Stomach smooth muscle (tissue), 2 donors: ENCODE data around the gene DCDC2.
"Not testable (repeated sequence)": the region's sequence is repeated elsewhere in the genome, so short reads cannot be mapped to it uniquely, and the experiment has no call there.

ENCODE experiments used
- H3K27ac ChIP-seq: one replicate; pipeline ENCODE4 v1.7.0; 2013; ENCODE audit warnings: mild to moderate bottlenecking, low read length, inconsistent platforms
- H3K27me3 ChIP-seq, 2 donors: one replicate each; pipeline ENCODE4 v1.7.0; 2013; ENCODE audit warnings: low read length in 2 of 2; ENCODE audit not compliant: insufficient read depth in 2 of 2, control insufficient read depth in 1 of 2
- H3K36me3 ChIP-seq, 2 donors: one replicate each; pipeline ENCODE4 v1.7.0; 2013; ENCODE audit warnings: low read length in 2 of 2; ENCODE audit not compliant: control insufficient read depth in 2 of 2, insufficient read depth in 2 of 2
- H3K4me1 ChIP-seq: one replicate; pipeline ENCODE4 v1.7.0; 2013; ENCODE audit warnings: low read length; ENCODE audit not compliant: control insufficient read depth, insufficient read depth
- H3K4me3 ChIP-seq, 2 donors: one replicate each; pipeline ENCODE4 v1.7.0; 2013; ENCODE audit warnings: low read length in 2 of 2
- H3K9ac ChIP-seq, 2 donors: one replicate each; pipeline ENCODE4 v1.7.0; 2013; ENCODE audit warnings: low read length in 2 of 2, mild to moderate bottlenecking in 1 of 2
- H3K9me3 ChIP-seq, 2 donors: one replicate each; pipeline ENCODE4 v1.7.0; 2013; ENCODE audit warnings: low read length in 2 of 2; ENCODE audit not compliant: control insufficient read depth in 2 of 2
- donor health status: healthy.
- donor health status: Pancreatic carcinoma.

Gene DCDC2

DNA sequence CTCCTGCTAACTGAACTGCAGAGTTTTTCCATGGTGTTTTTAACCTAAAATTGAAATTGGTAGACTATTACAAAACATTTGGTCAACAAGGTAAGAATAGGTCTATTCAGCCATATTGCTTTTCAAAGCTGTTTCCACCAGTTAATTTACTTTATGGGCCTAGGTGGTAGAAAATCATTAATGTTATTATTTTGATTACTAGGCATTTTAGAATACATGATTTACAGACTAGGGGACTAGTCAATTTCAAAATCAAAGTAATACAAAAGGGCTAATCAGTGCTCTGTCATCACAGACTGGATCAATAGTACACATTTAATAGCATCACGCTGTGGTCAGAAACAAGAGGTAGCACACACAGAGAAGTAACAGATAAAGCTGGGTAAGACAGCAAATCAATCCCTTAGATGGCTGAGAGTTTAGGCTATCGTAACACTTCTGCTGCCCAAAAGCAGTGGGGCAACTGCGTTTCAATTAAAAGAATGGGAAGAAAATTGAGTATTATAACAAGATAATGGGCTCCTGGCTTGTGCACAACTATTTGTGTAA, 117.4 kb downstream of the DCDC2 start:
- H3K4me1 ChIP-seq = peaks cover 3% of the 10 kb centered on the region
- H3K27ac ChIP-seq = no peak overlapping the region
- no peaks in the 10 kb centered on the region for H3K36me3 ChIP-seq
- H3K9ac ChIP-seq = no peak overlapping the region
- H3K4me3 ChIP-seq = no peak overlapping the region
- no peaks in the 10 kb centered on the region for H3K9me3 ChIP-seq
- H3K27me3 ChIP-seq = no peaks in the 10 kb centered on the region

DNA sequence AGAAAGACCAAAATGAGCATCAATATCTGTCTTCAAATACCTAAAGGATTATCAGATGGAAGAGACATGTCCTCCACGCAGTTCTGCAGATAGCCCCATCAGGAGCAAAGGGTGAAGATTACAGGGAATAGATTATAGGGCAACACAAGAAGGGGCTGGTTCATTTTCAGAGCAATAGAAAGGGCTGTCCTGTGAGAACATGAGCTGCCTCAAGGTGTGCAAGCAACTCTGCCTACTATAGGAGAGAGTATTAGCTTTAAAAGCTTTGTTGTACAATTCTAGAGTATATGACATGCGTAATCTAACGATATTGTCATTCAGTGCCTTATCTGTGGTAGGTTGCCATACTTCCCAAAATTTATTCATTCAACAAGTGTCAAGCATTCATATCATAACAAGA, 119.2 kb downstream of the DCDC2 start:
- Histone ChIP-seq H3K27ac (no peak overlapping the region), H3K9me3 (no peaks in the 10 kb centered on the region), H3K4me3 (no peak overlapping the region), H3K4me1 (no peaks in the 10 kb centered on the region), H3K36me3 (no peaks in the 10 kb centered on the region), H3K27me3 (no peaks in the 10 kb centered on the region), H3K9ac (no peak overlapping the region)

DNA sequence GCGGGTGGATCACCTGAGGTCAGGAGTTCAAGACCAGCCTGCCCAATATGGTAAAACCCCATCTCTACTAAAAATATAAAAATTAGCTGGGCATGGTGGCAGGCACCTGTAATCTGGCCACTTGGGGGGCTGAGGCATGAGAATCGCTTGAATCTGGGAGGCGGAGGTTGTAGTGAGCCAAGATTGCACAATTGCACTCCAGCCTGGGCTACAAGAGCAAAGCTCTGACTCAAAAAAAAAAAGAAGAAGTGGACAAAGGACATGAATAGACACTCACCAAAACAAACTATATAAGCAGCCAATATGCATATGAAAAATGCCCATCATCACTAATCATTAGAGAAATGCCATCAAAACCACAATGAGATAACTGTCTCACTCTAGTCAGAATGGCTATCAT, 121.1 kb downstream of the DCDC2 start:
- not testable (repeated sequence) for H3K36me3 ChIP-seq, H3K27me3 ChIP-seq, H3K4me1 ChIP-seq, H3K9me3 ChIP-seq, H3K9ac ChIP-seq, H3K4me3 ChIP-seq, H3K27ac ChIP-seq

GRCh38 chr6:24233813-24234442, 123.9 kb downstream of the DCDC2 start:
- H3K36me3 ChIP-seq = no peaks in the 10 kb centered on the region
- no peaks in the 10 kb centered on the region for H3K4me1 ChIP-seq
- H3K9ac ChIP-seq = no peak overlapping the region
- H3K27me3 ChIP-seq = no peaks in the 10 kb centered on the region
- no peaks in the 10 kb centered on the region for H3K9me3 ChIP-seq
- no peak overlapping the region for H3K4me3 ChIP-seq
- no peak overlapping the region for H3K27ac ChIP-seq

DNA sequence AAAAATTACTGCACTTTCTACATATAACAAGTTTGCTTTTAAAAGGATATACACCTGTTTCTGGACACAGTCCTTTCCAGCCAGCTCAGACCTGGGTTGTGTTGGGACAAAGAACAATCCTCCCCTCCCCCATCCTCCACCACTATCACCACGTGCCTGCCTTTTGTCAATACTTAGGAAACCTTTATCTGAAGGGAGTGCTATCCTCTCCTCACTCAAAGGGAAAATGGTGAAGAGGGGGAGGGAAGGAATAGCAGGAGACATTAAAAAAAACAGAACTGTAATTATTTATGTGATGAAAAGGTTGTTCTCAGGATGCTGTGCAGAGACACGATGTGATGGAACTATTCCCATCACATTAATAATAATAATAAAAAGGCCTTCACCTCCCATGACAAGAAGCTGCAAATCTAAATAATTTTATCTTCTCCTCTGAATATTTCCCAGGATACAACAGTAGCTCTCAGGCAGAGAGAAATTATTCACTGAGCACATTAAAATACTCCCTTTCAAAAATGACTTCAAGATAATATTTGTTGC, 126.4 kb downstream of the DCDC2 start:
- no peak overlapping the region for H3K27ac ChIP-seq
- H3K9ac ChIP-seq = no peak overlapping the region

GRCh38 chr6:24229696-24230405, 128.0 kb downstream of the DCDC2 start:
- no peaks in the 10 kb centered on the region for H3K36me3 ChIP-seq
- H3K4me1 ChIP-seq = no peaks in the 10 kb centered on the region
- no peaks in the 10 kb centered on the region for H3K27me3 ChIP-seq
- H3K9ac ChIP-seq = no peak overlapping the region
- H3K4me3 ChIP-seq = no peak overlapping the region
- H3K9me3 ChIP-seq = no peaks in the 10 kb centered on the region
- H3K27ac ChIP-seq = no peak overlapping the region

More for the DNA sequence above, 126.4 kb downstream of the DCDC2 start:
- Histone ChIP-seq H3K9me3 (no peaks in the 10 kb centered on the region), H3K4me1 (no peaks in the 10 kb centered on the region), H3K27me3 (no peaks in the 10 kb centered on the region), H3K36me3 (no peaks in the 10 kb centered on the region), H3K4me3 (no peak overlapping the region)

DNA sequence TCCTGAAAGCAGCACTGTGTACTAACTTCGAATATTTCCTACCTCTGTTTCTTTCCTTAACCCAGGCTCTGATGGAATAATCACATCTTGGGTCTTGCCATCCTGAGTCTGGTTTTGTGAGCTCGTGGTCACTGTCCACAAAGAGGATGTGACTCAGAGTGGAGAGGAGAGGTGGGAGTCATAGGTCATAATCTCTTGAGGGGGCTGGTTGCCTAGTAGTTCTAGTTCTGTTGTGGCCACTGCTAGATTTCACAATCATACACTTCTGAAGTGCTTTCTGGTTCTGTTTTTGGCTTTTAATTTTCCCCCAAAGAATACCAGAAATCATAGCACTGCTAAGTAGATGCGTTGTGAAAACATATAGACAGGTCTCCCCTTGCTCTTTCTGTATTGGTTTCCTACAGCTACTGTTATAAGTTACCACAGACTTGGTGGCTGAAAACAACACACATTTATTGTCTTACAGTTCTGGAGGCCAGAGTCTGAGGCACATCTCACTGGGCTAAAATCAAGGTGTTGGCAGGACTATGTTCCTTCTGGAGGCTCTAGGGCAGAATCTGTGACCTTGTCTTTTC, 129.1 kb downstream of the DCDC2 start:
- H3K9ac ChIP-seq = no peak overlapping the region
- H3K9me3 ChIP-seq = no peaks in the 10 kb centered on the region
- no peaks in the 10 kb centered on the region for H3K4me1 ChIP-seq
- H3K4me3 ChIP-seq = no peak overlapping the region
- no peaks in the 10 kb centered on the region for H3K36me3 ChIP-seq
- H3K27me3 ChIP-seq = no peaks in the 10 kb centered on the region
- no peak overlapping the region for H3K27ac ChIP-seq

GRCh38 chr6:24228123-24228522, 129.7 kb downstream of the DCDC2 start:
- no peak overlapping the region for H3K9ac ChIP-seq

GRCh38 chr6:24227556-24227955, 130.3 kb downstream of the DCDC2 start:
- Histone ChIP-seq H3K36me3 (no peaks in the 10 kb centered on the region), H3K4me1 (no peaks in the 10 kb centered on the region)

More at GRCh38 chr6:24228123-24228522, 129.7 kb downstream of the DCDC2 start:
- no peaks in the 10 kb centered on the region for H3K36me3 ChIP-seq
- no peak overlapping the region for H3K4me3 ChIP-seq
- no peak overlapping the region for H3K27ac ChIP-seq
- H3K9me3 ChIP-seq = no peaks in the 10 kb centered on the region
- H3K27me3 ChIP-seq = no peaks in the 10 kb centered on the region
- H3K4me1 ChIP-seq = no peaks in the 10 kb centered on the region

GRCh38 chr6:24226541-24226940, 131.3 kb downstream of the DCDC2 start:
- Histone ChIP-seq H3K4me3 (no peak overlapping the region), H3K9ac (no peak overlapping the region), H3K27ac (no peak overlapping the region), H3K4me1 (no peaks in the 10 kb centered on the region), H3K27me3 (no peaks in the 10 kb centered on the region), H3K9me3 (no peaks in the 10 kb centered on the region), H3K36me3 (no peaks in the 10 kb centered on the region)

More at GRCh38 chr6:24227556-24227955, 130.3 kb downstream of the DCDC2 start:
- no peak overlapping the region for H3K9ac ChIP-seq
- H3K9me3 ChIP-seq = no peaks in the 10 kb centered on the region
- no peaks in the 10 kb centered on the region for H3K27me3 ChIP-seq
- H3K4me3 ChIP-seq = no peak overlapping the region
- H3K27ac ChIP-seq = no peak overlapping the region
